GM19025 (cell line): ENCODE data around the gene PAX2.

Experiments
- ATAC-seq: cut with Tn5 transposase; IDR thresholded peaks from one replicate; pipeline ENCODE4 v1.9.1; 2021; ENCODE audit warnings: mild to moderate bottlenecking, low read depth, moderate library complexity; ENCODE audit not compliant: unreplicated experiment

PAX2 gene

GRCh38 chr10:100872034-100872791, 126.8 kb downstream of the PAX2 start:
- ATAC-seq = no peak

GRCh38 chr10:100873146-100873826, 127.9 kb downstream of the PAX2 start:
- ATAC-seq = no peak

- no peak for ATAC-seq
Observed at GRCh38 chr10:100873827-100874326, 128.5 kb downstream of the PAX2 start.

- ATAC-seq = no peak
Observed at GRCh38 chr10:100874702-100875483, 129.5 kb downstream of the PAX2 start.

- no peak for ATAC-seq
Observed at GRCh38 chr10:100875484-100876166, 130.2 kb downstream of the PAX2 start.

- no peak for ATAC-seq
Observed at GRCh38 chr10:100876585-100877460, 131.4 kb downstream of the PAX2 start.

- no peak for ATAC-seq
Observed at GRCh38 chr10:100877461-100877850, 132.1 kb downstream of the PAX2 start.

GRCh38 chr10:100878291-100878910, 133.0 kb downstream of the PAX2 start:
- ATAC-seq = no peak
